ENCODE data around the gene KDF1.

The KDF1 gene

DNA sequence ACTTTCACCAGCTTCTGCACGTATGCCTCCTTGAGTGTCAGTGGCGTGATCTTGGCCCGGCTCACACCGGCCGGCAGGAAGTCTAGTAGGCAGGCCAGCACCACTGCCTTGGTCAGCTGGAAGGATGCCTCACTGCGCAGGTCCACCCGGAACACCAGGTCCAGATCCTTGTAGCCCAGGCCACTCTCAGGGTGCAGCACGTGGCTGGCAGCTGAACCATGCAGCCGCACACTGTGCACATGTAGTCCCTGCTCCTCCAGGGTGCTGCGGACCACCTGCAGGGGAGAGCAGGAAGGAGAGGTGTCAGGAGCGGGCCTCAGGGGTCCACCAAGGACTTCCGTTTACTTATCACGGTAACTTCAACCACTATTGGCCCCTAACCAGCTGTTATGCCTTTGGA, 46.4 kb upstream of the KDF1 start:
- ATAC-seq (ENCODE audit: insufficient read depth, low read depth) (no peak), DNase-seq (no peak)
- Histone ChIP-seq H3K79me2 (ENCODE audit: insufficient read depth, low read length) (no peaks in the 10 kb centered on the region), H3K4me2 (ENCODE audit: insufficient read depth, low read length) (no peak overlapping the region), H3K9ac (ENCODE audit: low read depth, low read length) (no peak overlapping the region), H3K9me3 (ENCODE audit: insufficient read depth, low read length, severe bottlenecking) (no peaks in the 10 kb centered on the region), H3K27me3 (ENCODE audit: insufficient read depth, low read length, poor library complexity) (peaks cover 3% of the 10 kb centered on the region), H2AFZ (ENCODE audit: low read depth, low read length) (no peak overlapping the region), H4K20me1 (ENCODE audit: insufficient read depth, low read length) (no peaks in the 10 kb centered on the region; the same call in 1 of the 2 replicates), H3K36me3 (ENCODE audit: insufficient read depth, low read length) (no peaks in the 10 kb centered on the region), H3K4me3 (ENCODE audit: low read depth in 1 of 2, low read length in 2 of 2) (no peak overlapping the region), H3K4me1 (ENCODE audit: insufficient read depth, low read length) (no peaks in the 10 kb centered on the region), H3K27ac (ENCODE audit: low read length) (no peak overlapping the region)
- TF ChIP-seq, protein P1, sequence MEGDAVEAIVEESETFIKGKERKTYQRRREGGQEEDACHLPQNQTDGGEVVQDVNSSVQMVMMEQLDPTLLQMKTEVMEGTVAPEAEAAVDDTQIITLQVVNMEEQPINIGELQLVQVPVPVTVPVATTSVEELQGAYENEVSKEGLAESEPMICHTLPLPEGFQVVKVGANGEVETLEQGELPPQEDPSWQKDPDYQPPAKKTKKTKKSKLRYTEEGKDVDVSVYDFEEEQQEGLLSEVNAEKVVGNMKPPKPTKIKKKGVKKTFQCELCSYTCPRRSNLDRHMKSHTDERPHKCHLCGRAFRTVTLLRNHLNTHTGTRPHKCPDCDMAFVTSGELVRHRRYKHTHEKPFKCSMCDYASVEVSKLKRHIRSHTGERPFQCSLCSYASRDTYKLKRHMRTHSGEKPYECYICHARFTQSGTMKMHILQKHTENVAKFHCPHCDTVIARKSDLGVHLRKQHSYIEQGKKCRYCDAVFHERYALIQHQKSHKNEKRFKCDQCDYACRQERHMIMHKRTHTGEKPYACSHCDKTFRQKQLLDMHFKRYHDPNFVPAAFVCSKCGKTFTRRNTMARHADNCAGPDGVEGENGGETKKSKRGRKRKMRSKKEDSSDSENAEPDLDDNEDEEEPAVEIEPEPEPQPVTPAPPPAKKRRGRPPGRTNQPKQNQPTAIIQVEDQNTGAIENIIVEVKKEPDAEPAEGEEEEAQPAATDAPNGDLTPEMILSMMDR (IDR thresholded peaks at IDR 0.05; ENCODE audit: borderline replicate concordance, extremely low read depth, low read length, poor library complexity, severe bottlenecking) = no peak
- no peak for TF ChIP-seq EZH2 (IDR thresholded peaks at IDR 0.05; ENCODE audit: borderline replicate concordance, low read depth, low read length, severe bottlenecking)

DNA sequence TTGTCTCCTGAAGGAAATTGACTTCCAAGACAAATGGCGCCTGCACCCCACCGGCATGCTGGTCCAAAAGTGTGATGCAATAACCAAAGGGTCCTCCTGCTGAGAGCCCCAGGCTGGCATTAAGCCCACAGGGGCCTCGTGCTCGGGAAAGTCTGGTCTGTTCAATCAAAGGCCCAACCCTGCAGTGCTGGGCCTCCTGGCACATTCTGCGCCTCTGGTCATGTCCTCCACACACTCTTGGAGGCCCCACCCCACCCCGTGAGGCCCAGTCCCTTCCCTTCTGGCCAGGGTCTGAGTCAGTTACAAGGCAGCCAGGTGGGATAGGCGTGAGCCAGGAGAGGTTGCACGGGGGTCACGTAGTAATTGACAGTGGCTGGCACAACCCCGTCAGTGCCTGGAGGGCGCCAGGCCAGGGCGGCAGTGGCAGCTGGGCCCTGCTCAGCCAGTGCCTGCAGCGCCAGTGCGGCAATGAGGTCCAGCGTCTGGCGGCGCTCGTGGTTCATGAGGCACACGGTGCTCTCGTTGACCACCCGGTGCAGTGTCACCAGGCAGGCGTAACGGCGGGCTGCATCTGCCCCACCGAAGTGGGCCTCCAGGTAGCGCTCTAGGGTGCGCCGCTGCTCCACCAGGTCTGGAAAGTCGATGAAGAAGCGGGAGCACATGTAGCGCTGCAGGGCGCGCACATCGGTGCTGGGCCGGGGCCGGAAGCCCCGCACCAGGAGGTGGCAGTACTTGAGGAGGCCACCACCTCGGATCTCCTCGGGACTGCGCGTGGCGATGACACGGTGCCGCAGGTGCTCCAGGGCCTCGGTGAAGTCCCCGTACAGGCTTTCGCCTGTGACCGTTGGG, 45.6 kb upstream of the KDF1 start:
- ATAC-seq (ENCODE audit: insufficient read depth, low read depth) (no peak), DNase-seq (no peak)
- Histone ChIP-seq H3K27ac (ENCODE audit: low read length) (no peak overlapping the region), H2AFZ (ENCODE audit: low read depth, low read length) (no peak overlapping the region), H4K20me1 (ENCODE audit: insufficient read depth, low read length) (no peaks in the 10 kb centered on the region; the same call in 1 of the 2 replicates), H3K9me3 (ENCODE audit: insufficient read depth, low read length, severe bottlenecking) (no peaks in the 10 kb centered on the region), H3K4me1 (ENCODE audit: insufficient read depth, low read length) (no peaks in the 10 kb centered on the region), H3K4me3 (ENCODE audit: low read depth in 1 of 2, low read length in 2 of 2) (no peak overlapping the region), H3K27me3 (ENCODE audit: insufficient read depth, low read length, poor library complexity) (peaks cover 3% of the 10 kb centered on the region), H3K4me2 (ENCODE audit: insufficient read depth, low read length) (no peak overlapping the region), H3K36me3 (ENCODE audit: insufficient read depth, low read length) (no peaks in the 10 kb centered on the region), H3K9ac (ENCODE audit: low read depth, low read length) (no peak overlapping the region), H3K79me2 (ENCODE audit: insufficient read depth, low read length) (no peaks in the 10 kb centered on the region)
- TF ChIP-seq, protein P1 (IDR thresholded peaks at IDR 0.05; ENCODE audit: borderline replicate concordance, extremely low read depth, low read length, poor library complexity, severe bottlenecking) = no peak
- no peak for TF ChIP-seq EZH2 (IDR thresholded peaks at IDR 0.05; ENCODE audit: borderline replicate concordance, low read depth, low read length, severe bottlenecking)

- ATAC-seq (ENCODE audit: insufficient read depth, low read depth) (no peak), DNase-seq (no peak)
- Histone ChIP-seq H3K4me2 (ENCODE audit: insufficient read depth, low read length) (no peak overlapping the region), H3K36me3 (ENCODE audit: insufficient read depth, low read length) (no peaks in the 10 kb centered on the region), H2AFZ (ENCODE audit: low read depth, low read length) (no peak overlapping the region), H3K9ac (ENCODE audit: low read depth, low read length) (no peak overlapping the region), H3K9me3 (ENCODE audit: insufficient read depth, low read length, severe bottlenecking) (no peaks in the 10 kb centered on the region), H3K4me1 (ENCODE audit: insufficient read depth, low read length) (no peaks in the 10 kb centered on the region), H3K4me3 (ENCODE audit: low read depth in 1 of 2, low read length in 2 of 2) (no peak overlapping the region), H4K20me1 (ENCODE audit: insufficient read depth, low read length) (no peaks in the 10 kb centered on the region; the same call in 1 of the 2 replicates), H3K27ac (ENCODE audit: low read length) (no peak overlapping the region), H3K79me2 (ENCODE audit: insufficient read depth, low read length) (no peaks in the 10 kb centered on the region), H3K27me3 (ENCODE audit: insufficient read depth, low read length, poor library complexity) (peaks cover 3% of the 10 kb centered on the region)
- no peak for TF ChIP-seq EZH2 (IDR thresholded peaks at IDR 0.05; ENCODE audit: borderline replicate concordance, low read depth, low read length, severe bottlenecking)
- TF ChIP-seq, protein P1 (IDR thresholded peaks at IDR 0.05; ENCODE audit: borderline replicate concordance, extremely low read depth, low read length, poor library complexity, severe bottlenecking) = no peak
Measured at GRCh38 chr1:27005166-27005530, 44.9 kb upstream of the KDF1 start.

Measured in DND-41 (cell line).